NCI-H82 (cell line): ENCODE data around the gene PCDHGA6.
"Not testable (repeated sequence)": the region's sequence is repeated elsewhere in the genome, so short reads cannot be mapped to it uniquely, and the experiment has no call there.

Source experiments
- DNase-seq: peaks from one replicate; lab custom pipeline; 2025; lab: John Stamatoyannopoulos, UW

PCDHGA6 gene

GRCh38 chr5:141394401-141395187 lies 20.9 kb downstream of the PCDHGA6 start:
- DNase-seq, result not testable (repeated sequence)

GRCh38 chr5:141397756-141398551 lies 24.3 kb downstream of the PCDHGA6 start, which contains the start of gene PCDHGB5:
Gene PCDHGB5, plus strand, starts transcription at chr5:141397947. Its CDS starts 181 bp downstream, at chr5:141398128.
- not testable (repeated sequence) for DNase-seq

GRCh38 chr5:141398608-141399007 lies 24.9 kb downstream of the PCDHGA6 start:
- no peak for DNase-seq

- DNase-seq, result no peak
Measured at GRCh38 chr5:141399555-141400258, 26.0 kb downstream of the PCDHGA6 start.

GRCh38 chr5:141402553-141403243 lies 29.0 kb downstream of the PCDHGA6 start, which contains the start of gene PCDHGA9:
Gene PCDHGA9, plus strand, starts transcription at chr5:141402778. Its CDS starts 175 bp downstream, at chr5:141402953.
- DNase-seq, result peak; percentile 32

GRCh38 chr5:141403387-141403786 lies 29.7 kb downstream of the PCDHGA6 start:
- no peak for DNase-seq

GRCh38 chr5:141407790-141408505 lies 34.3 kb downstream of the PCDHGA6 start, which contains the start of gene PCDHGB6:
Gene PCDHGB6, plus strand, starts transcription at chr5:141408021. Its CDS starts 182 bp downstream, at chr5:141408203.
- peak; percentile 52 for DNase-seq

- no peak for DNase-seq
Measured at GRCh38 chr5:141409598-141410306, 36.1 kb downstream of the PCDHGA6 start.

GRCh38 chr5:141411575-141411974 lies 37.9 kb downstream of the PCDHGA6 start:
- DNase-seq, result no peak

GRCh38 chr5:141412854-141413539 lies 39.3 kb downstream of the PCDHGA6 start, which contains the start of gene PCDHGA10:
Gene PCDHGA10, plus strand, starts transcription at chr5:141412987. Its CDS starts 189 bp downstream, at chr5:141413176.
- peak; percentile 47 for DNase-seq

- DNase-seq, result no peak
Measured at GRCh38 chr5:141413540-141414069, 39.9 kb downstream of the PCDHGA6 start.

- not testable (repeated sequence) for DNase-seq
Measured at GRCh38 chr5:141414548-141415274, 41.0 kb downstream of the PCDHGA6 start.

GRCh38 chr5:141415275-141415618 lies 41.6 kb downstream of the PCDHGA6 start:
- DNase-seq, result not testable (repeated sequence)

GRCh38 chr5:141417494-141418172 lies 43.9 kb downstream of the PCDHGA6 start, which contains the start of gene PCDHGB7:
Gene PCDHGB7, plus strand, starts transcription at chr5:141417677. Its CDS starts 183 bp downstream, at chr5:141417860.
- DNase-seq, result peak; percentile 27

- no peak for DNase-seq
Measured at GRCh38 chr5:141419074-141419880, 45.6 kb downstream of the PCDHGA6 start.

GRCh38 chr5:141420855-141421488 lies 47.3 kb downstream of the PCDHGA6 start, which contains the start of gene PCDHGA11:
Gene PCDHGA11, plus strand, starts transcription at chr5:141421051. Its CDS starts 177 bp downstream, at chr5:141421228.
- DNase-seq, result peak; percentile 9
